Endodermal cell (in vitro differentiated cells): ENCODE measurements around the gene CYP2W1. TPM values are rescaled to one million over a fixed set of nuclear protein-coding genes. Genes with fewer than 3 reads are reported as not detected.

ENCODE experiments used
- DNase-seq: peaks from one replicate; pipeline ENCODE4 v3.0.0-alpha.2; 2017
- H3K27ac ChIP-seq: 2 replicates; pipeline ENCODE4 v1.5.1; 2013; ENCODE audit warnings: mild to moderate bottlenecking, low read depth, low read length, moderate library complexity
- H3K27me3 ChIP-seq: 2 replicates; pipeline ENCODE4 v1.6.1; 2013; ENCODE audit warnings: mild to moderate bottlenecking, low read length, moderate library complexity; ENCODE audit not compliant: insufficient read depth, control insufficient read depth, poor library complexity, severe bottlenecking
- H3K36me3 ChIP-seq: 2 replicates; pipeline ENCODE4 v1.7.0; 2013; ENCODE audit warnings: mild to moderate bottlenecking, low read length, moderate library complexity; ENCODE audit not compliant: control insufficient read depth, insufficient read depth
- H3K4me1 ChIP-seq: one replicate; pipeline ENCODE4 v1.7.0; 2013; ENCODE audit warnings: low read length; ENCODE audit not compliant: control insufficient read depth, insufficient read depth
- H3K4me3 ChIP-seq: 2 replicates; pipeline ENCODE4 v1.5.1; 2013; ENCODE audit warnings: mild to moderate bottlenecking, low read length, moderate library complexity
- H3K9ac ChIP-seq: 2 replicates; pipeline ENCODE4 v1.6.1; 2013; ENCODE audit warnings: mild to moderate bottlenecking, low read length, moderate library complexity; ENCODE audit not compliant: poor library complexity, severe bottlenecking; ENCODE audit errors: extremely low read depth
- H3K9me3 ChIP-seq: 2 replicates; pipeline ENCODE4 v1.6.1; 2013; ENCODE audit warnings: mild to moderate bottlenecking, low read length, moderate library complexity; ENCODE audit not compliant: control insufficient read depth
- H3K27ac Mint-ChIP-seq: 2 replicates; pipeline ENCODE4 v1.8.0; 2020; ENCODE audit warnings: mixed read lengths
- H3K27me3 Mint-ChIP-seq: 2 replicates; pipeline ENCODE4 v1.8.0; 2021; ENCODE audit warnings: mild to moderate bottlenecking, mixed read lengths; ENCODE audit not compliant: insufficient read depth
- H3K36me3 Mint-ChIP-seq: 2 replicates; pipeline ENCODE4 v1.8.0; 2020; ENCODE audit warnings: low read depth, mixed read lengths
- H3K4me1 Mint-ChIP-seq: 2 replicates; pipeline ENCODE4 v1.8.0; 2020; ENCODE audit warnings: mixed read lengths
- H3K4me3 Mint-ChIP-seq: 2 replicates; pipeline ENCODE4 v1.8.0; 2020; ENCODE audit warnings: mild to moderate bottlenecking, moderate library complexity, mixed read lengths
- H3K9me3 Mint-ChIP-seq: 2 replicates; pipeline ENCODE4 v1.8.0; 2020; ENCODE audit warnings: mild to moderate bottlenecking, mixed read lengths
- WGBS, 2 experiments: methylation state at CpG; one replicate each; pipeline versions ENCODE4 v1.1.5 to v1.1.7; 2013; ENCODE audit warnings: missing lambda C conversion rate in 2 of 2, mixed read lengths in 1 of 2; ENCODE audit not compliant: insufficient coverage in 1 of 2, insufficient read length in 1 of 2; 5-methylcytosine and 5-hydroxymethylcytosine counted together
- total RNA-seq, 2 donors: library from RNA; stranded (reverse); fragmentation: NEBNext Ultra II Directional in 1 of 2; extraction: Animal tissue kit (Norgen Biotek cat#: 25700) in 1 of 2; gene quantifications; 2 replicates in 1 of 2; 3 replicates in 1 of 2; pipeline ENCODE4 v1.2.1, GENCODE V29; 2021
- TF ChIP-seq, protein P1 (sequence below): fragments of 200-600 bp; sonication (generic); conservative IDR thresholded peaks from 2 replicates; pipeline ENCODE4 v1.5.0; 2021; ENCODE audit warnings: antibody characterized with exemption, mild to moderate bottlenecking

CYP2W1 gene
- total RNA-seq, 2 donors from 2014 or later: not detected

DNA sequence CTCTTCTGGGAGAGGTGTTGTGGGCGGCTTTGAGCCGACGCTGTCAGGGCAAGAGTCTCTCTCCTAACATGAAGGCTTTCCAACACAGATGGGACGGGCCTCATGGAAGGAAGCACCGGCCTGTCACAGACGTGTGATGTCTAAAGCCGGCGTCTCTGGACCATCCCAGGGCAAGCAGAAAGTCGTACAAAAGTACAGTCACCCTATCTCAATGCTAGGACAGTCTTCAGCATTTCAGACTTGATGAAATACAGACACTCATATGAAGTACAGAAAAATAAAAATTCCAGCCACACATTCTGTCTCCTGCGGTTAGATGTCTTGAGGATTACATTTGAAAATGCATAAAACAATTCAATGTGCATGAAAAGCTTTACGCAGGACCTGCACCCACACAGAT is 30.6 kb downstream of the CYP2W1 start:
- Histone ChIP-seq H3K9ac (no peak overlapping the region), H3K4me3 (no peak overlapping the region), H3K36me3 (peaks cover 7% of the 10 kb centered on the region), H3K27ac (no peak overlapping the region), H3K9me3 (no peaks in the 10 kb centered on the region), H3K4me1 (no peaks in the 10 kb centered on the region), H3K27me3 (no peaks in the 10 kb centered on the region)
- no peaks in the 10 kb centered on the region for H3K9me3 Mint-ChIP-seq
- WGBS, 2 experiments: 87 to 92% methylated on average over 10 to 11 of the region's 11 CpGs
- no peaks in the 10 kb centered on the region for H3K4me1 Mint-ChIP-seq
- H3K4me3 Mint-ChIP-seq: no peak overlapping the region
- H3K36me3 Mint-ChIP-seq: peaks cover 16% of the 10 kb centered on the region
- TF ChIP-seq, protein P1, sequence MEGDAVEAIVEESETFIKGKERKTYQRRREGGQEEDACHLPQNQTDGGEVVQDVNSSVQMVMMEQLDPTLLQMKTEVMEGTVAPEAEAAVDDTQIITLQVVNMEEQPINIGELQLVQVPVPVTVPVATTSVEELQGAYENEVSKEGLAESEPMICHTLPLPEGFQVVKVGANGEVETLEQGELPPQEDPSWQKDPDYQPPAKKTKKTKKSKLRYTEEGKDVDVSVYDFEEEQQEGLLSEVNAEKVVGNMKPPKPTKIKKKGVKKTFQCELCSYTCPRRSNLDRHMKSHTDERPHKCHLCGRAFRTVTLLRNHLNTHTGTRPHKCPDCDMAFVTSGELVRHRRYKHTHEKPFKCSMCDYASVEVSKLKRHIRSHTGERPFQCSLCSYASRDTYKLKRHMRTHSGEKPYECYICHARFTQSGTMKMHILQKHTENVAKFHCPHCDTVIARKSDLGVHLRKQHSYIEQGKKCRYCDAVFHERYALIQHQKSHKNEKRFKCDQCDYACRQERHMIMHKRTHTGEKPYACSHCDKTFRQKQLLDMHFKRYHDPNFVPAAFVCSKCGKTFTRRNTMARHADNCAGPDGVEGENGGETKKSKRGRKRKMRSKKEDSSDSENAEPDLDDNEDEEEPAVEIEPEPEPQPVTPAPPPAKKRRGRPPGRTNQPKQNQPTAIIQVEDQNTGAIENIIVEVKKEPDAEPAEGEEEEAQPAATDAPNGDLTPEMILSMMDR: no peak
- DNase-seq: no peak
- H3K27me3 Mint-ChIP-seq: no peaks in the 10 kb centered on the region
- H3K27ac Mint-ChIP-seq: no peak overlapping the region

DNA sequence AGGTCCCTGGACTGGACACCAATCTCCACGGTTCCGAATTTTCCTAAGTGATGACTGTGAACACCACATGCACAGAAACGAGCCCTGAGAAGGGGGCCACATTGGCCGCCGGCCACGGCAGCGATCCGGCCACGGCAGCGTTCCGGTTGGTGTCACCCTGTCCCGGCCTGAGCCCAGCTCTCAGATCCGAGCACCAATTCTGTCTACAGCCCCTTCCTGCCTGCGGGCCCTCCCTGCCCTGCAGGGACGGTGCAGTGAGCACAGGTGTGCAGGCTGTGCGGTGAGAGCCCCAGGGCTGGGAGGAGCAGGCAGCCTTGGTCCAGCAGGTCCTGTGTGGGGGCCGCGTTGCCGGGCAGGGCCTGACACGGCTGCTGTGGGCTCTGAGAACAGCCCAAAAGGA is 31.7 kb downstream of the CYP2W1 start:
- H3K9ac ChIP-seq: no peak overlapping the region
- H3K36me3 ChIP-seq: peaks cover 4% of the 10 kb centered on the region
- no peaks in the 10 kb centered on the region for H3K9me3 Mint-ChIP-seq
- no peak overlapping the region for H3K27ac Mint-ChIP-seq
- H3K4me3 ChIP-seq: no peak overlapping the region
- H3K4me1 Mint-ChIP-seq: no peaks in the 10 kb centered on the region
- H3K4me3 Mint-ChIP-seq: no peak overlapping the region
- H3K9me3 ChIP-seq: no peaks in the 10 kb centered on the region
- no peak overlapping the region for H3K27ac ChIP-seq
- TF ChIP-seq, protein P1: no peak
- no peaks in the 10 kb centered on the region for H3K27me3 Mint-ChIP-seq
- H3K4me1 ChIP-seq: no peaks in the 10 kb centered on the region
- H3K36me3 Mint-ChIP-seq: peaks cover 5% of the 10 kb centered on the region
- DNase-seq: no peak
- no peaks in the 10 kb centered on the region for H3K27me3 ChIP-seq
- WGBS, 2 experiments: 94 to 98% methylated on average over 19 to 20 of the region's 20 CpGs

GRCh38 chr7:1015196-1016121 is 32.5 kb downstream of the CYP2W1 start:
- Mint-ChIP-seq H3K27me3 (no peaks in the 10 kb centered on the region), H3K27ac (no peak overlapping the region), H3K4me3 (no peak overlapping the region), H3K9me3 (no peaks in the 10 kb centered on the region), H3K4me1 (no peaks in the 10 kb centered on the region), H3K36me3 (peaks cover 4% of the 10 kb centered on the region)
- Histone ChIP-seq H3K9me3 (no peaks in the 10 kb centered on the region), H3K4me1 (no peaks in the 10 kb centered on the region), H3K27me3 (no peaks in the 10 kb centered on the region), H3K4me3 (no peak overlapping the region), H3K9ac (no peak overlapping the region), H3K36me3 (peaks cover 4% of the 10 kb centered on the region), H3K27ac (peak overlapping the region; percentile 29)
- TF ChIP-seq, protein P1: no peak
- 92 to 93% methylated on average over 15 to 28 of the region's 28 CpGs for WGBS, 2 experiments
- DNase-seq: no peak
